ENCODE results near the gene FBXL16. TPM values are rescaled to one million over a fixed set of nuclear protein-coding genes. Genes with fewer than 3 reads are reported as not detected.
A peak's percentile ranks its signal among the peaks of the same experiment; 100 is the strongest.

Gene FBXL16
- total and polyA plus RNA-seq, 2 experiments from 2014 or later: 0.29 to 0.54 TPM

- Histone ChIP-seq H3K9me3 (ENCODE audit: low read depth) (no peaks in the 10 kb centered on the region), H3K4me3 (no peak overlapping the region), H3K27ac (no peak overlapping the region), H3K4me1 (ENCODE audit: insufficient read depth) (no peaks in the 10 kb centered on the region; the same call in 1 of the 2 replicates), H2AFZ (no peak overlapping the region), H3K9me2 (ENCODE audit: insufficient read depth) (no peaks in the 10 kb centered on the region), H3K79me2 (ENCODE audit: insufficient read depth) (no peaks in the 10 kb centered on the region; the same call in 1 of the 2 replicates), H3K4me2 (ENCODE audit: unreplicated experiment) (no peak overlapping the region), H4K20me1 (ENCODE audit: insufficient read depth) (no peaks in the 10 kb centered on the region), H3K27me3 (replicated peaks; ENCODE audit: insufficient read depth) (no peaks in the 10 kb centered on the region), H3F3A (ENCODE audit: insufficient read depth) (no peaks in the 10 kb centered on the region), H3K36me3 (ENCODE audit: low read depth) (no peaks in the 10 kb centered on the region), H3K9ac (no peak overlapping the region)
- WGBS, 2 experiments (ENCODE audit: low coverage in 1 of 2, low lambda C conversion rate in 2 of 2, missing lambda C conversion rate in 2 of 2): 89 to 90% methylated on average over 15 of the region's 15 CpGs
- no peak for DNase-seq
- in situ Hi-C loops (cut with MboI): no loop called here
- TF ChIP-seq EZH2phosphoT487 (IDR thresholded peaks at IDR 0.05; ENCODE audit: insufficient read depth, low read depth) (no peak), EZH2 (IDR thresholded peaks at IDR 0.05; ENCODE audit: insufficient read depth, poor library complexity, severe bottlenecking) (no peak)
Measured at GRCh38 chr16:741986-742629, 36.5 kb upstream of the FBXL16 start.

DNA sequence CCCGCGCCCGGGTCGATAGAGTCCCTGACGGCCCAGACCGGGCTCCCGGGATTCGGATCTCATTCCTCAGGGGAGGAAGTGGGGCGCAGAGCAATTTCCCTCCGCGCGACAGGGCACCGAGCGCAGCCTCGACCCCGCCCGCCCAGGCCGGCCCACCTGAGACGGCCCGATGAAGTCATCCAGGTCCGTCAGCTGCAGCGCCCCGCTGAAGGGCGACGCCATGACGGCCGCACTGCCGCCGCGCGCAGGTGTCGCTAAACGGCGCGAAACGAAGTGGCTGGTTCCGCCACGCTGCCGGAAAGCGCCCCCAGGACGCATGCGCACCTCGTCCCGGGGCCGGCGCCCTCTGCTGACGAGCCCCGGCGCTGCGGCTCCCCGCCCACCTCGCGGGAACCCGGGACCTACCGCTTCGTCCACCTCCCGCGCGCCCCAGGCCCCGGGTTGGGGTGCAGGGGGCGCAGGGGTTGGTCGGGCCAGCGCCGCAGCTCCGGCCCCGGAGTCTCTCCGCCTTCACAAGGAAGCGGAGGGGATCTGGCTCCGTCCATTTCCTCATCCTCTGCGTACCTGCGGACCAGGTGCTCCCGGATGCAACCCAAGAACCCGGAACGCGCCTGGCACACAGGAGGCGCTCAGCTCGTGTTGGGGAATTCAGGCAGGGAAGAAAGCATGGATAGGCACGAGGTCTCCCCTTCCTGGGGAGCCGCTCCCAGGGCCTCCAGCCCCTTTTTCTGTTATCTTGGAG, 35.3 kb upstream of the FBXL16 start, which contains the start of gene CIAO3:
CIAO3 (minus strand) TSS at position 234 of the 742 bp plus-strand sequence; CDS start at position 222, 12 bp downstream.
- Histone ChIP-seq H3K9me3 (ENCODE audit: low read depth) (no peaks in the 10 kb centered on the region), H3K4me1 (ENCODE audit: insufficient read depth) (no peaks in the 10 kb centered on the region; the same call in 1 of the 2 replicates), H2AFZ (peak within 1 kb of the TSS; percentile 97), H3K27me3 (replicated peaks; ENCODE audit: insufficient read depth) (no peaks in the 10 kb centered on the region), H3K9me2 (ENCODE audit: insufficient read depth) (no peaks in the 10 kb centered on the region), H3K4me3 (peak within 1 kb of the TSS; percentile 89), H3K9ac (peak within 1 kb of the TSS; percentile 86), H4K20me1 (ENCODE audit: insufficient read depth) (no peaks in the 10 kb centered on the region), H3F3A (ENCODE audit: insufficient read depth) (no peaks in the 10 kb centered on the region), H3K4me2 (ENCODE audit: unreplicated experiment) (peak within 1 kb of the TSS; percentile 92), H3K79me2 (ENCODE audit: insufficient read depth) (no peaks in the 10 kb centered on the region; the same call in 1 of the 2 replicates), H3K36me3 (ENCODE audit: low read depth) (no peaks in the 10 kb centered on the region), H3K27ac (no peak within 1 kb of the TSS)
- in situ Hi-C loops (cut with MboI): no loop called here
- TF ChIP-seq EZH2phosphoT487 (IDR thresholded peaks at IDR 0.05; ENCODE audit: insufficient read depth, low read depth) (no peak), EZH2 (IDR thresholded peaks at IDR 0.05; ENCODE audit: insufficient read depth, poor library complexity, severe bottlenecking) (no peak)
- DNase-seq: peak; percentile 96
- 3 to 5% methylated on average over 47 to 58 of the region's 79 CpGs for WGBS, 2 experiments (ENCODE audit: low coverage in 1 of 2, low lambda C conversion rate in 2 of 2, missing lambda C conversion rate in 2 of 2)

GRCh38 chr16:740459-740763, 34.8 kb upstream of the FBXL16 start:
- Histone ChIP-seq H4K20me1 (ENCODE audit: insufficient read depth) (no peaks in the 10 kb centered on the region), H3K27me3 (replicated peaks; ENCODE audit: insufficient read depth) (no peaks in the 10 kb centered on the region), H3F3A (ENCODE audit: insufficient read depth) (no peaks in the 10 kb centered on the region), H3K4me2 (ENCODE audit: unreplicated experiment) (peak overlapping the region; percentile 92), H3K36me3 (ENCODE audit: low read depth) (no peaks in the 10 kb centered on the region), H3K9ac (peak overlapping the region; percentile 86), H3K9me3 (ENCODE audit: low read depth) (no peaks in the 10 kb centered on the region), H3K4me3 (peak overlapping the region; percentile 89), H3K4me1 (ENCODE audit: insufficient read depth) (no peaks in the 10 kb centered on the region; the same call in 1 of the 2 replicates), H3K27ac (no peak overlapping the region), H3K9me2 (ENCODE audit: insufficient read depth) (no peaks in the 10 kb centered on the region), H3K79me2 (ENCODE audit: insufficient read depth) (no peaks in the 10 kb centered on the region; the same call in 1 of the 2 replicates), H2AFZ (peak overlapping the region; percentile 97)
- in situ Hi-C loops (cut with MboI): no loop called here
- peak; percentile 40 for DNase-seq
- TF ChIP-seq EZH2 (IDR thresholded peaks at IDR 0.05; ENCODE audit: insufficient read depth, poor library complexity, severe bottlenecking) (no peak), EZH2phosphoT487 (IDR thresholded peaks at IDR 0.05; ENCODE audit: insufficient read depth, low read depth) (no peak)
- 0 to 2% methylated on average over 11 to 21 of the region's 22 CpGs for WGBS, 2 experiments (ENCODE audit: low coverage in 1 of 2, low lambda C conversion rate in 2 of 2, missing lambda C conversion rate in 2 of 2)

DNA sequence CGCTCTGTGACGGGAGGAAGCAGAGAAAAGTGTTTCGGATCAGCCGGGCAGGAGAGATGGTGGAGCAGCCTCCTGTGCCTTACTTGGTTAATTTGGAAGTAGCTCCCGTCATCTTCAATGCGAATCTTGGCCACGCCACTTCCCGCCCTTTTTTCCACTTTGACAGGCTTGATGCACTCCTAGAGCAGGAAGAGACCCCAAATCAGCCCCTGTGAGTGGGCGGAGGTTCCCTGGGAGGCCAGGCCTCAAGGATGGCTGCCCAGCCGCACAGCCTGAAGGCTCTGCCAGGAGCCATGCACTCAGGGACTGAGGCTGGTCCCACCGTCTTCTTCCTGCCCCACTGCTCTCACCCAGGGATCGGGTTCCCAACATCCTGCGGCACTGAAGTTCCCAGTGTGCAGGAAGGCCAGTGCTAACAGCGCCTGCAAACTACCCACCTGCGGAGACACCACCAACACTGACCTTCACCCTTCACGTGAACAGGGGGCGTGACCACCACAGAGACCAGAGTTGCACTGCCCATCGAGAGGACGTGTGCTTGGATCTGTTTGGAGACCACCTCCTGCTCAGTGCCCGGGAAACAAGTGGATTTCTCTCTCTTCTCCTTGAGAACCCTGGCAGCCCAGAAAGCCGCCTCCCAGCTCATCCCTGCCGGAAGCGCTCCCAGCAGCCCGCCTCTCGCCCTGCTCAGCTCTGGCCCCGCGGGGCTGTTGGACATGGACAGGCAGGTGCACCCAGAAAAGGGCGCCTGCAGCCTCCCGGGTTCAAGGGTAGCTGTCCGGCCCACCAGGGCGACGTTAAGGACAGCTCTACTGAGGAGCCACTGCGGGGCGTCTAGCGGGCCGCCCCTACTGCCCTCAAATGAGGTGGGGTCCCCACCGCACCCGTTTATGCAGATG, 34.2 kb upstream of the FBXL16 start:
- DNase-seq: no peak
- no peaks in the 10 kb centered on the region; the same call in 1 of the 2 replicates for H3K4me1 ChIP-seq (ENCODE audit: insufficient read depth)
- WGBS, 2 experiments (ENCODE audit: low coverage in 1 of 2, low lambda C conversion rate in 2 of 2, missing lambda C conversion rate in 2 of 2): 43 to 44% methylated on average over 37 to 38 of the region's 38 CpGs
- TF ChIP-seq EZH2phosphoT487 (IDR thresholded peaks at IDR 0.05; ENCODE audit: insufficient read depth, low read depth) (no peak), EZH2 (IDR thresholded peaks at IDR 0.05; ENCODE audit: insufficient read depth, poor library complexity, severe bottlenecking) (no peak)
- in situ Hi-C loops (cut with MboI): no loop called here
- H3K9me2 ChIP-seq (ENCODE audit: insufficient read depth): no peaks in the 10 kb centered on the region
- H3K79me2 ChIP-seq (ENCODE audit: insufficient read depth): no peaks in the 10 kb centered on the region; the same call in 1 of the 2 replicates
- H3K9me3 ChIP-seq (ENCODE audit: low read depth): no peaks in the 10 kb centered on the region
- H4K20me1 ChIP-seq (ENCODE audit: insufficient read depth): no peaks in the 10 kb centered on the region
- H3F3A ChIP-seq (ENCODE audit: insufficient read depth): no peaks in the 10 kb centered on the region
- no peaks in the 10 kb centered on the region for H3K27me3 ChIP-seq (replicated peaks; ENCODE audit: insufficient read depth)
- H3K9ac ChIP-seq: peak overlapping the region; percentile 86
- peak overlapping the region; percentile 92 for H3K4me2 ChIP-seq (ENCODE audit: unreplicated experiment)
- H3K36me3 ChIP-seq (ENCODE audit: low read depth): no peaks in the 10 kb centered on the region
- H3K4me3 ChIP-seq: peak overlapping the region; percentile 89
- H2AFZ ChIP-seq: peak overlapping the region; percentile 97
- no peak overlapping the region for H3K27ac ChIP-seq

All from GM23248 (cell line).